Tibial artery (tissue), 4 donors: ENCODE measurements around the gene NLRC5.

Source experiments
- DNase-seq, 2 donors: peaks; one replicate each; pipeline ENCODE4 v3.0.0-alpha.2; 2019
- H3K27ac ChIP-seq, 2 donors: fragments of 200-600 bp; sonication (generic) in 1 of 2; 1 replicate in 1 of 2; 2 replicates in 1 of 2; pipeline ENCODE4 v1.5.1; 2018 to 2019; ENCODE audit warnings: mild to moderate bottlenecking in 1 of 2
- H3K27me3 ChIP-seq, 2 donors: fragments of 200-600 bp; sonication (generic) in 1 of 2; one replicate each; pipeline versions ENCODE4 v1.5.1 to v1.6.0; 2016 to 2019
- H3K36me3 ChIP-seq, 3 donors: fragments of 200-600 bp; sonication (generic) in 2 of 3; one replicate each; pipeline ENCODE4 v1.5.1; 2016 to 2019; ENCODE audit warnings: mild to moderate bottlenecking in 2 of 3
- H3K4me1 ChIP-seq, 4 donors: fragments of 200-600 bp; sonication (generic) in 2 of 4; 1 replicate in 3 of 4; 2 replicates in 1 of 4; pipeline ENCODE4 v1.5.1; 2016 to 2019
- H3K4me3 ChIP-seq, 2 donors: fragments of 200-600 bp; sonication (generic) in 1 of 2; 1 replicate in 1 of 2; 2 replicates in 1 of 2; pipeline ENCODE4 v1.5.1; 2018 to 2019; ENCODE audit warnings: mild to moderate bottlenecking in 2 of 2
- H3K9me3 ChIP-seq, 3 donors: fragments of 200-600 bp; sonication (generic) in 1 of 3; one replicate each; pipeline ENCODE4 v1.5.1; 2016 to 2019
- CTCF ChIP-seq, 2 experiments: fragments of 200-600 bp in 1 of 2; fragments of 450-650 bp in 1 of 2; IDR thresholded peaks; one replicate each; pipeline ENCODE4 v1.5.1; 2017 to 2019; ENCODE audit warnings: antibody characterized with exemption in 2 of 2, mild to moderate bottlenecking in 1 of 2, moderate library complexity in 1 of 2
- intact Hi-C: fragments of 100-400 bp; cut with DNase I; formaldehyde crosslinking; loops from one replicate; pipeline ENCODE4 v1.15.0; 2023; ENCODE audit warnings: low total_unique reads

Gene NLRC5

GRCh38 chr16:56950051-56950450, 39.3 kb upstream of the NLRC5 start:
- peaks cover 2 to 33% (median 13%) of the 10 kb centered on the region in 3 donors for H3K36me3 ChIP-seq
- H3K9me3 ChIP-seq: no peaks in the 10 kb centered on the region
- intact Hi-C loops: no loop called here
- no peaks in the 10 kb centered on the region for H3K27me3 ChIP-seq
- DNase-seq: peak in 1 of 2 donors; percentile 54
- H3K4me1 ChIP-seq: peaks cover 3 to 20% (median 5%) of the 10 kb centered on the region in 4 donors
- H3K4me3 ChIP-seq: no peak overlapping the region
- no peak overlapping the region for H3K27ac ChIP-seq
- no peak for TF ChIP-seq CTCF (IDR thresholded peaks at IDR 0.05)

GRCh38 chr16:56950455-56950854, 38.9 kb upstream of the NLRC5 start:
- no peak overlapping the region for H3K27ac ChIP-seq
- intact Hi-C loops: no loop called here
- no peak for DNase-seq
- no peak overlapping the region for H3K4me3 ChIP-seq
- H3K36me3 ChIP-seq: peaks cover 0 to 29% (median 9%) of the 10 kb centered on the region in 3 donors
- TF ChIP-seq CTCF (IDR thresholded peaks at IDR 0.05): no peak
- H3K9me3 ChIP-seq: no peaks in the 10 kb centered on the region
- peaks cover under 1 to 16% (median under 1%) of the 10 kb centered on the region in 4 donors for H3K4me1 ChIP-seq
- no peaks in the 10 kb centered on the region for H3K27me3 ChIP-seq

- H3K36me3 ChIP-seq: peaks cover 0 to 25% (median 6%) of the 10 kb centered on the region in 3 donors
- no peaks in the 10 kb centered on the region for H3K9me3 ChIP-seq
- TF ChIP-seq CTCF (IDR thresholded peaks at IDR 0.05): peak; percentile 39 to 44
- peak; percentile 53 to 76 for DNase-seq
- H3K4me3 ChIP-seq: no peak overlapping the region
- H3K4me1 ChIP-seq: peaks cover 0 to 9% (median 0%) of the 10 kb centered on the region in 4 donors
- H3K27ac ChIP-seq: no peak overlapping the region
- intact Hi-C loops: no loop called here
- no peaks in the 10 kb centered on the region for H3K27me3 ChIP-seq
Observed at GRCh38 chr16:56950881-56951771, 38.2 kb upstream of the NLRC5 start.

GRCh38 chr16:56953006-56953405, 36.4 kb upstream of the NLRC5 start:
- Histone ChIP-seq H3K27me3 (no peaks in the 10 kb centered on the region), H3K4me1 (no peaks in the 10 kb centered on the region), H3K27ac (no peak overlapping the region), H3K36me3 (peaks cover 0 to 12% (median 0%) of the 10 kb centered on the region in 3 donors), H3K4me3 (no peak overlapping the region), H3K9me3 (no peaks in the 10 kb centered on the region)
- intact Hi-C loops: no loop called here
- peak in 1 of 2 donors; percentile 25 for DNase-seq
- TF ChIP-seq CTCF (IDR thresholded peaks at IDR 0.05): no peak

GRCh38 chr16:56956076-56956475, 33.3 kb upstream of the NLRC5 start:
- intact Hi-C loops: no loop called here
- Histone ChIP-seq H3K27me3 (no peaks in the 10 kb centered on the region), H3K36me3 (no peaks in the 10 kb centered on the region), H3K4me3 (no peak overlapping the region), H3K4me1 (peaks cover 0 to 5% (median 0%) of the 10 kb centered on the region in 4 donors), H3K27ac (no peak overlapping the region), H3K9me3 (no peaks in the 10 kb centered on the region)
- no peak for DNase-seq
- TF ChIP-seq CTCF (IDR thresholded peaks at IDR 0.05): no peak
